Activated naive CD8-positive, alpha-beta T cell treated with anti-CD3 and anti-CD28 coated beads, Interleukin-2, amount 50 U/mL, for 24 hours (primary cell): ENCODE results near the gene ISY1.
"Not testable (repeated sequence)": the region's sequence is repeated elsewhere in the genome, so short reads cannot be mapped to it uniquely, and the experiment has no call there.

Experiments used
- ATAC-seq: fragments of 150-1000 bp; cut with Tn5 transposase; one replicate; pipeline ENCODE4 v1.10.0; 2021
- DNase-seq: peaks from one replicate; pipeline ENCODE4 v3.0.0; 2021
- H3K27ac Mint-ChIP-seq: one replicate; pipeline ENCODE4 v1.8.0; 2021; ENCODE audit warnings: mild to moderate bottlenecking, mixed read lengths
- H3K27me3 Mint-ChIP-seq: one replicate; pipeline ENCODE4 v1.8.0; 2021; ENCODE audit warnings: mixed read lengths
- H3K36me3 Mint-ChIP-seq: one replicate; pipeline ENCODE4 v1.8.0; 2021; ENCODE audit warnings: low read depth, mixed read lengths
- H3K4me1 Mint-ChIP-seq: one replicate; pipeline ENCODE4 v1.8.0; 2021; ENCODE audit warnings: mixed read lengths
- H3K4me3 Mint-ChIP-seq: one replicate; pipeline ENCODE4 v1.8.0; 2021; ENCODE audit warnings: mild to moderate bottlenecking, moderate library complexity, mixed read lengths
- H3K9me3 Mint-ChIP-seq: one replicate; pipeline ENCODE4 v1.8.0; 2021; ENCODE audit warnings: mixed read lengths

The ISY1 gene

GRCh38 chr3:129182390-129183185 is 21.7 kb upstream of the ISY1 start:
- Mint-ChIP-seq H3K36me3 (peaks cover 58% of the 10 kb centered on the region), H3K4me3 (peak overlapping the region; percentile 88), H3K4me1 (peaks cover 59% of the 10 kb centered on the region), H3K27me3 (no peaks in the 10 kb centered on the region), H3K27ac (peak overlapping the region; percentile 93), H3K9me3 (no peaks in the 10 kb centered on the region)
- no peak for DNase-seq
- ATAC-seq: peak; percentile 1

DNA sequence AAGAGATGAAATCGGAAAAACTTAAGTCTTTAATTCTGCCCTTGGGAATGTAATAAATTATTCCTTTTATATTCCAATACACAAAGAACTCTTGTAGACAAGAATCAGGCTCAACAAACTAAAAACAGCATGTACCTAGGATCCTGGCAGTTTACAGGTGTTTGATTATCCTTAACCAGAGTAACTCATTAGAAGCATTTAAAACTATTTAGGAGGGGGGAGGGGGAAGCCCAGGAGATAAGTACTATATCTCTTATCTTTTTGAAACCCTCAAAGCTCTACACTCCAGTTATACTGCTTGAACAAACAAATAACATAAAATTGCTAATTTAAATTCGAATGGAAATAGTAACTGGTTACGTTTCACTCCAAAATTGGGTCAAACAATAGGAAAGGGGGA is 21.0 kb upstream of the ISY1 start:
- DNase-seq: no peak
- Mint-ChIP-seq H3K4me1 (peaks cover 63% of the 10 kb centered on the region), H3K27ac (peak overlapping the region; percentile 93), H3K27me3 (no peaks in the 10 kb centered on the region), H3K4me3 (peak overlapping the region; percentile 88), H3K36me3 (peaks cover 65% of the 10 kb centered on the region), H3K9me3 (no peaks in the 10 kb centered on the region)
- ATAC-seq: no peak

- Mint-ChIP-seq H3K27ac (peak overlapping the region; percentile 93), H3K4me1 (peaks cover 69% of the 10 kb centered on the region), H3K9me3 (no peaks in the 10 kb centered on the region), H3K4me3 (peak overlapping the region; percentile 88), H3K27me3 (no peaks in the 10 kb centered on the region), H3K36me3 (peaks cover 75% of the 10 kb centered on the region)
- ATAC-seq (no peak), DNase-seq (no peak)
Measured at GRCh38 chr3:129180461-129180860, 19.6 kb upstream of the ISY1 start.

GRCh38 chr3:129176051-129176450 is 15.2 kb upstream of the ISY1 start:
- Mint-ChIP-seq H3K27ac (peak overlapping the region; percentile 58), H3K4me1 (peaks cover 89% of the 10 kb centered on the region), H3K36me3 (peaks cover 80% of the 10 kb centered on the region), H3K27me3 (no peaks in the 10 kb centered on the region), H3K9me3 (no peaks in the 10 kb centered on the region), H3K4me3 (peak overlapping the region; percentile 23)
- ATAC-seq (no peak), DNase-seq (no peak)

GRCh38 chr3:129173725-129174124 is 12.9 kb upstream of the ISY1 start:
- Mint-ChIP-seq H3K4me1 (peaks cover 69% of the 10 kb centered on the region), H3K27me3 (no peaks in the 10 kb centered on the region), H3K27ac (peak overlapping the region; percentile 61), H3K4me3 (no peak overlapping the region), H3K36me3 (peaks cover 78% of the 10 kb centered on the region), H3K9me3 (no peaks in the 10 kb centered on the region)
- no peak for DNase-seq
- ATAC-seq: no peak

DNA sequence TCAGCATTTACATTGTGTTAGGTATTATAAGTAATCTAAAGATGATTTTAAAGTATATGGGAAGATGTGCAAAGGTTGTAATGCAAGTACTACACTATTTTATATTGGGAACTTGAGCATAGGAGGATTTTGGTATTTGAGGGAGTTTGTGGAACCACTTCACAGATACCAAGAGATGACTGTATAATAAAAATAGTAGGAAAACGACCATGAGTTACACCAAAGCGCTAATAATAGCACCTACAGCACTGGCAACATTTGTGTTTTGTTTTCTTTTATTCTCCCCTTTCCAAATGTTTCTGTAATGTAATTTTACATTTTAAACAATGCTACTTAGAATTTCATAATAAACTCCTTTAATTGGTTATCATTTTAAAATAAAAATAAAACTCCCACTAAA is 12.3 kb upstream of the ISY1 start:
- peaks cover 74% of the 10 kb centered on the region for H3K36me3 Mint-ChIP-seq
- ATAC-seq (no peak), DNase-seq (no peak)
- H3K4me3 Mint-ChIP-seq: no peak overlapping the region
- H3K27ac Mint-ChIP-seq: peak overlapping the region; percentile 39
- H3K27me3 Mint-ChIP-seq: no peaks in the 10 kb centered on the region
- peaks cover 64% of the 10 kb centered on the region for H3K4me1 Mint-ChIP-seq
- no peaks in the 10 kb centered on the region for H3K9me3 Mint-ChIP-seq

GRCh38 chr3:129166579-129167332 is 5.9 kb upstream of the ISY1 start:
- no peak overlapping the region for H3K4me3 Mint-ChIP-seq
- H3K27me3 Mint-ChIP-seq: no peaks in the 10 kb centered on the region
- DNase-seq (no peak), ATAC-seq (no peak)
- no peak overlapping the region for H3K27ac Mint-ChIP-seq
- H3K4me1 Mint-ChIP-seq: peaks cover 26% of the 10 kb centered on the region
- peaks cover 52% of the 10 kb centered on the region for H3K36me3 Mint-ChIP-seq
- no peaks in the 10 kb centered on the region for H3K9me3 Mint-ChIP-seq

GRCh38 chr3:129165594-129165993 is 4.7 kb upstream of the ISY1 start:
- ATAC-seq, H3K27me3 Mint-ChIP-seq, DNase-seq, H3K9me3 Mint-ChIP-seq, H3K27ac Mint-ChIP-seq, H3K4me3 Mint-ChIP-seq: not testable (repeated sequence)
- Mint-ChIP-seq H3K4me1 (peaks cover 24% of the 10 kb centered on the region), H3K36me3 (peaks cover 47% of the 10 kb centered on the region)

DNA sequence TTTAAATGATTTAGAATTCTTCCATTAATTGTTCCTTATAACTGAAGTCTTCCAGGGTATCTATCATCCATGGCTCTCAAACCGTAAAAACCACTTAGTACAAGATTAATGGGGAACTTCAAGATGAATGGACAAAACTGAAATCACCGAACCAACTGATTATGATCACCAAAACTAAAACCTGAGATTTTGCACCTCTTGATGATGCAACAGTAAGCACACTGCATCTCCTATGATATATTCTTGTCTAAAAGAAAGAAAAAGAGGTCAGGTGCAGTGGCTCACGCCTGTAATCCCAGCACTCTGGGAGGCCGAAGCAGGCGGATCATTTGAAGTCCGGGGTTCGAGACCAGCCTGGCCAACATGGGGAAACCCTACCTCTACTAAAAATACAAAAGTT is 3.6 kb upstream of the ISY1 start:
- ATAC-seq (no peak), DNase-seq (no peak)
- Mint-ChIP-seq H3K36me3 (peaks cover 36% of the 10 kb centered on the region), H3K4me3 (no peak overlapping the region), H3K4me1 (peaks cover 33% of the 10 kb centered on the region), H3K9me3 (no peaks in the 10 kb centered on the region), H3K27me3 (peaks cover 2% of the 10 kb centered on the region), H3K27ac (peak overlapping the region; percentile 35)

- Mint-ChIP-seq H3K4me1 (peaks cover 42% of the 10 kb centered on the region), H3K27me3 (peaks cover 2% of the 10 kb centered on the region), H3K4me3 (peak overlapping the region; percentile 97), H3K9me3 (no peaks in the 10 kb centered on the region), H3K36me3 (peaks cover 32% of the 10 kb centered on the region), H3K27ac (peak overlapping the region; percentile 100)
- ATAC-seq (no peak), DNase-seq (no peak)
Measured at GRCh38 chr3:129162729-129163579, 2.1 kb upstream of the ISY1 start.

GRCh38 chr3:129161860-129162271 is 1.0 kb upstream of the ISY1 start:
- ATAC-seq (peak; percentile 30), DNase-seq (peak; percentile 37)
- peaks cover 2% of the 10 kb centered on the region for H3K27me3 Mint-ChIP-seq
- H3K4me3 Mint-ChIP-seq: peak overlapping the region; percentile 97
- H3K4me1 Mint-ChIP-seq: peaks cover 41% of the 10 kb centered on the region
- H3K27ac Mint-ChIP-seq: peak overlapping the region; percentile 100
- no peaks in the 10 kb centered on the region for H3K9me3 Mint-ChIP-seq
- peaks cover 21% of the 10 kb centered on the region for H3K36me3 Mint-ChIP-seq

DNA sequence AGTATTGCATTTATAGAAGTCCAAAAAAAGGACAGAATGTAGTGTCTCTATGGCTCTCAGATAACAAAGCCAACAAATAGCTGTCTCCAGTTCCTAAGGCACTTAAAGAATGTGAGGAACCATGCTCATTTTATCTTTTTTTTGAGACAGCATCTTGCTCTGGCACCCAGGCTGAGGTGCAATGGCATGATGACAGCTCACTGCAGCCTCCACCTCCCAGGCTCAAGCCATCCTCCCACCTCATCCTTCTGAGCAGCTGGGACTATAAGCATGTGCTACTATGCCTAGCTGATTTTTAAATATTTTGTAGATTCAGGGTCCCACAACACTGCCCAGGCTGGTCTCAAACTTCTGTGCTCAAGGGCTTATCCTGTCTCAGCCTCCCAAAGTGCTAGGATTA is 16.1 kb downstream of the ISY1 start:
- H3K27ac Mint-ChIP-seq: no peak overlapping the region
- ATAC-seq (no peak), DNase-seq (no peak)
- H3K36me3 Mint-ChIP-seq: peaks cover 22% of the 10 kb centered on the region
- H3K9me3 Mint-ChIP-seq: no peaks in the 10 kb centered on the region
- no peak overlapping the region for H3K4me3 Mint-ChIP-seq
- no peaks in the 10 kb centered on the region for H3K4me1 Mint-ChIP-seq
- H3K27me3 Mint-ChIP-seq: no peaks in the 10 kb centered on the region

DNA sequence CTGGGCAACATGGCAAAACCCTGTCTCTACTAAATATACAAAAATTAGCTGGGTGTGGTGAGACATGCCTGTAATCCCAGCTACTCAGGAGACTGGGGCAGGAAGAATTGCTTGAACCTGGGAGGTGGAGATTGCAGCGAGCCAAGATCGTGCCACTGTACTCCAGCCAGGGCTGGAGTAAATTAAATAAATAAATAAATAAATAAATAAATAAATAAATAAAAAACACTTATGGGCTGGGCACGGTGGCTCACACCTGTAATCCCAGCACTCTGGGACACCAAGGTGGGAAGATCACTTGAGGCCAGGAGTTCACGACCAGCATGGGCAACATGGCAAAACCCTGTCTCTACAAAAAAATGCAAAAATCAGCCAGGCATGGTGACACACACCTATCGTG is 19.9 kb downstream of the ISY1 start:
- not testable (repeated sequence) for H3K9me3 Mint-ChIP-seq, H3K27me3 Mint-ChIP-seq, ATAC-seq, DNase-seq, H3K27ac Mint-ChIP-seq, H3K4me3 Mint-ChIP-seq, H3K4me1 Mint-ChIP-seq
- H3K36me3 Mint-ChIP-seq: peaks cover 27% of the 10 kb centered on the region

DNA sequence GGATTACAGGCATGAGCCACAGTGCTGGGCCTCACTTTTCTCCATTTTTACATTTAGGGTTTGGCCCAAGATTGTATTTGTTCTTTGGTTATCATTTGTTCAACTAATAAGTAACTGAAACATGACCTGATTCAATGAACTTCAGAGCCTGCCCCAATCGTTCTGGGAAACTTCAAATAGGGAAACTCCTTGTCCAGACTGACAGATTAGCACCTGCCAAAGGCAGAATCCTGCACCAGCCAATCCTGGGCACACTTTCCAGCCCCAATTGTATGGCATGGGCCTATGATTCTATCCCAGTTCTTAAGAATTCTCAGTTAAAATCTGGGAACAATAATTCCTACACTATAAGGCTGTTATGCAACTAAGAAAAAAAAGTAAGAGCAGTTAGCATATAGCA is 21.0 kb downstream of the ISY1 start:
- no peak for DNase-seq
- Mint-ChIP-seq H3K9me3 (no peaks in the 10 kb centered on the region), H3K36me3 (peaks cover 22% of the 10 kb centered on the region), H3K27me3 (no peaks in the 10 kb centered on the region), H3K27ac (no peak overlapping the region), H3K4me3 (no peak overlapping the region), H3K4me1 (no peaks in the 10 kb centered on the region)
- ATAC-seq: no peak
